ENCODE measurements around the gene SC5D. TPM values are rescaled to one million over a fixed set of nuclear protein-coding genes. Genes with fewer than 3 reads are reported as not detected.

Gene SC5D
- total RNA-seq, 4 donors from 2014 or later: 43.6 to 75.8 (median 56.8) TPM

- H3K27ac ChIP-seq: no peak overlapping the region
- H3K27me3 ChIP-seq: peaks cover 0 to 47% (median 0%) of the 10 kb centered on the region in 4 donors
- WGBS, 2 donors: 53 to 55% methylated on average over 7 of the region's 7 CpGs
- TF ChIP-seq POLR2A (IDR thresholded peaks at IDR 0.05): no peak
- TF ChIP-seq CTCF (IDR thresholded peaks at IDR 0.05): no peak
- no peaks in the 10 kb centered on the region for H3K9me3 ChIP-seq
- H3K4me1 ChIP-seq: no peaks in the 10 kb centered on the region
- no peaks in the 10 kb centered on the region for H3K36me3 ChIP-seq
- no peak overlapping the region for H3K4me3 ChIP-seq
- no peak for DNase-seq
- intact Hi-C loops (cut with DNase I): no loop called here
Measured at GRCh38 chr11:121270001-121270678, 22.4 kb upstream of the SC5D start.

- Histone ChIP-seq H3K27me3 (peaks cover 0 to 16% (median 0%) of the 10 kb centered on the region in 4 donors), H3K36me3 (no peaks in the 10 kb centered on the region), H3K9me3 (peaks cover 0 to 3% (median 0%) of the 10 kb centered on the region in 3 donors), H3K4me3 (no peak overlapping the region), H3K4me1 (no peaks in the 10 kb centered on the region), H3K27ac (no peak overlapping the region)
- 71 to 82% methylated on average over 4 of the region's 4 CpGs for WGBS, 2 donors
- TF ChIP-seq POLR2A (IDR thresholded peaks at IDR 0.05): no peak
- TF ChIP-seq CTCF (IDR thresholded peaks at IDR 0.05): no peak
- DNase-seq: no peak
- intact Hi-C loops (cut with DNase I): no loop called here
Measured at GRCh38 chr11:121274332-121274991, 18.1 kb upstream of the SC5D start.

- H3K4me3 ChIP-seq: no peak overlapping the region
- TF ChIP-seq CTCF (IDR thresholded peaks at IDR 0.05) (no peak), POLR2A (IDR thresholded peaks at IDR 0.05) (no peak)
- DNase-seq: no peak
- H3K4me1 ChIP-seq: peaks cover 0 to 20% (median 5%) of the 10 kb centered on the region in 3 donors
- WGBS, 2 donors: 70 to 85% methylated on average over 3 to 4 of the region's 5 CpGs
- peaks cover 0 to 3% (median 0%) of the 10 kb centered on the region in 3 donors for H3K9me3 ChIP-seq
- peak overlapping the region; percentile 59 to 86 (median 72) for H3K27ac ChIP-seq
- H3K36me3 ChIP-seq: no peaks in the 10 kb centered on the region
- intact Hi-C loops (cut with DNase I): no loop called here
- H3K27me3 ChIP-seq: peaks cover 0 to 24% (median 0%) of the 10 kb centered on the region in 4 donors
Measured at GRCh38 chr11:121281698-121282097, 10.9 kb upstream of the SC5D start.

- no peaks in the 10 kb centered on the region for H3K36me3 ChIP-seq
- WGBS, 2 donors: 53 to 54% methylated on average over 4 of the region's 4 CpGs
Measured at GRCh38 chr11:121282386-121282785, 10.2 kb upstream of the SC5D start.

More at GRCh38 chr11:121282386-121282785, 10.2 kb upstream of the SC5D start:
- Histone ChIP-seq H3K4me3 (no peak overlapping the region), H3K27me3 (peaks cover 0 to 24% (median 0%) of the 10 kb centered on the region in 4 donors), H3K27ac (peak overlapping the region in 2 of 4 donors; percentile 74 to 86), H3K9me3 (peaks cover 0 to 3% (median 0%) of the 10 kb centered on the region in 3 donors), H3K4me1 (peaks cover 0 to 20% (median 5%) of the 10 kb centered on the region in 3 donors)
- intact Hi-C loops (cut with DNase I): no loop called here
- TF ChIP-seq CTCF (IDR thresholded peaks at IDR 0.05): peak in 1 of 6 experiments; percentile 26
- no peak for TF ChIP-seq POLR2A (IDR thresholded peaks at IDR 0.05)
- no peak for DNase-seq

All from esophagus squamous epithelium (tissue), 5 donors.